Cardiac septum (tissue), 1 donor: ENCODE data around the gene PALM3. TPM values are rescaled to one million over a fixed set of nuclear protein-coding genes. Genes with fewer than 3 reads are reported as not detected.

Experiments
- DNase-seq: peaks from one replicate; pipeline ENCODE4 v3.0.0-alpha.2; 2020; ENCODE audit warnings: low spot score
- intact Hi-C: fragments of 100-400 bp; cut with DNase I; formaldehyde crosslinking; loops from one replicate; pipeline ENCODE4 v1.14.0; 2022
- long read RNA-seq: library from polyadenylated mRNA; unstranded; transcript quantifications from one replicate; pipeline ENCODE4 v2.0.0, GENCODE V29; 2021
- total RNA-seq: library from RNA; stranded (reverse); fragmentation: NEBNext Ultra II Directional; extraction: Animal tissue kit (Norgen Biotek cat#: 25700); gene quantifications from one replicate; pipeline ENCODE4 v1.2.1, GENCODE V29; 2021
- donor health status: DM: no; HTN: no; CAD: no.

The PALM3 gene, protein sequence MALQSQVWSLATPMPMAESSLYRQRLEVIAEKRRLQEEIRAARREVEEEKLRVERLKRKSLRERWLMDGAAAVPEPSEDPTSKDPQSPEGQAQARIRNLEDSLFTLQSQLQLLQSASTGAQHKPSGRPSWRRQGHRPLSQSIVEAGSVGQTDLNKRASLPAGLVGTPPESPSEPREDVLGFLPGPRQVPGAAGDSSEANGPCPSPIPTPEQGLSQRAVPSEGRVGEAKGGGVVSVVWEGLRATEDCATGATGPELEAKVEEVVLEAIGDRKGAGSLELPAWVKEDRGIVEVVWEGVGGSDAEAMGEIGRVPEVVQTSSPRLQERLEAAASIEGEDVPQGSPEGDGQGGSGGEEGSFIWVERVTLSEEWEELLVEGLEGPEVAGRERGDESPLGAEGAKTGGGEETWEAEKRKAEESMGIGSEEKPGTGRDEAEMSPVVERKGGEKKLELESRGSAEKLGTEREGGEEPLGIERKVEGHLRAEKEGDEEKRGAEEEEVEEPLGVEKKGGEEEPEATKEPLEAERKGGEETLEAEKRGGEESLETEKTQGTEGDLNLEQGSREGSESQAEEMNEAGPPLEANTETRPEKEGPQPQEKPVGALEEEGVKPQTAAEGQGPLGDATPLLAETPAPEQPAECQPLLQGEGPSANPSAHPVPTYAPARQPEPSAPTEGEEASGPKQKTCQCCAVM
- total RNA-seq = 0.46 TPM
- long read RNA-seq = 0 reads

DNA sequence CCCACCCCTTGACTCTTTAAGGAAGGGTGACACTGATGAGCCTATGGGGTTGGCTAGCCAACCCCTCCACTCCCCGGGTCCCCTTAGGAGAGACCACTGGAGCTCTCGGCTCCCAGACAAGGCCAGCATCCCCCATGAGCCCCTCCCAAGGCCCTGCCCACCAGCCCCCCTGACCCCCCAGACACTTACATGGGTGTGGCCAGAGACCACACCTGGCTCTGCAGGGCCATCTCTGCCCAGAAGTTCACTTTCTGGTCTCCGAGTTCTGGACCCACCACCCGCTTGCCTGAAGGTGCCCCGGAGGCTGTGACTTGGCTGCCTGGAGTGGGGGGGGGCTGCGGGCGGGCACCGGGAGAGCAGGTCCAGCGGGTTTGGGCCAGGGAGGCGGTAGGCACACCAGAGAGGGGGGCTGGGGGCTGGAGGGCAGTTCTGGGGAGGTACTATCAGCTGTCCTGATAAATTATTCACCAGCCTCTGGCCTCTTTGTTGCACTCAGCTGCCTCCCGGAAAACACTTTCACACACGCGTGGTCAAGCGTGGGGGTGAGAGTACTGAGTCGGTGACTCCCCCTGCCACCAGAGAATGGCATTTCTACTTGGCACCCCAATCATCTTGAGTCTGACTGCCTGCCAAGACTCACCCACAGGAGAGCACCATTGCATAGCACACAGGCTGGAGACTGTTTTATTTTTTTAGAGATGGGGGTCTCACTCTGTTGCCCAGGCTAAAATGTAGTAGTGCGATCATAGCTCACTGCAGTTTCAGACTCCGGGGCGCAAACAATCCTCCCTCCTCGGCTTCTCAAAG lies at the start of gene PALM3:
PALM3 (minus strand) TSS at position 326 of the 807 bp plus-strand sequence; CDS start at position 230, 96 bp downstream.
- intact Hi-C loops = no loop called here
- DNase-seq = no peak

DNA sequence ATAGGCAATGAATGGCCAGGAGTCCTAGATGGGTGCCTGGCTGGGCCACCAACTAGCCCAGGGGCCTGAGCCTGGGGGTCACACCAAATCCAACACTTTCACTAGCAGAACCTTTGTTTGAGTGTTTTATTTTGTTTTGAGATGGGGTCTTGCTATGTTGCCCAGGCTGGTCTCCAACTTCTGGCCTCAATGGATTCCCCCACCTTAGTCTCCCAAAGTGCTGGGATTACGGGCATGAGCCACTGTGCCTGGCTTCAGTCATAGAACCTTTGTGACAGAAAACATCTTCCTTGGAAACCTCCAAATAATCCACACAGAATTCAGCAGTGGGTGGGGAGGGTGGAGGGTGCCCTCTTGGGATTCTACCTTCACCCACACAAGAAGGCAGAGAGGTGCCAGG lies 49.6 kb upstream of the PALM3 start:
- no peak for DNase-seq
- intact Hi-C loops = no loop called here

DNA sequence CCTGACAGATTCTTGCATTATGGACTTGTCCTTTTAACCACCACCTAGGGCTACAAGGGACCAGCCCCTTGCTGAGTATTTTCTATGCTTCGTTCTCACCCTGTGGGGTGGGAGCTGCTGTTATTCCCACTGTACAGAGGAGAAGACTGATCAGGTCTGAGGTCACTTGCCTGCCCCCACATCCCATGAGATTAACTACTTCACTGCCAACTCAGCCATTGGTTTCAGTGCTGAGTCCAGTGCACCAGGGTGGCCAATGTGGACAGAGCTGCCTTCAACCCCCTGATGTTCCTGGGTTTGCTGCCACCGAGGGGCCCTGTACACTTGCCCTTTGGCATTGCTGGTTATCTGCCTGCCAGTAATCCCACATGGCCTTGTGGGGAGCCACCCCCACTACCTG lies 48.8 kb upstream of the PALM3 start:
- DNase-seq = no peak
- intact Hi-C loops = no loop called here

DNA sequence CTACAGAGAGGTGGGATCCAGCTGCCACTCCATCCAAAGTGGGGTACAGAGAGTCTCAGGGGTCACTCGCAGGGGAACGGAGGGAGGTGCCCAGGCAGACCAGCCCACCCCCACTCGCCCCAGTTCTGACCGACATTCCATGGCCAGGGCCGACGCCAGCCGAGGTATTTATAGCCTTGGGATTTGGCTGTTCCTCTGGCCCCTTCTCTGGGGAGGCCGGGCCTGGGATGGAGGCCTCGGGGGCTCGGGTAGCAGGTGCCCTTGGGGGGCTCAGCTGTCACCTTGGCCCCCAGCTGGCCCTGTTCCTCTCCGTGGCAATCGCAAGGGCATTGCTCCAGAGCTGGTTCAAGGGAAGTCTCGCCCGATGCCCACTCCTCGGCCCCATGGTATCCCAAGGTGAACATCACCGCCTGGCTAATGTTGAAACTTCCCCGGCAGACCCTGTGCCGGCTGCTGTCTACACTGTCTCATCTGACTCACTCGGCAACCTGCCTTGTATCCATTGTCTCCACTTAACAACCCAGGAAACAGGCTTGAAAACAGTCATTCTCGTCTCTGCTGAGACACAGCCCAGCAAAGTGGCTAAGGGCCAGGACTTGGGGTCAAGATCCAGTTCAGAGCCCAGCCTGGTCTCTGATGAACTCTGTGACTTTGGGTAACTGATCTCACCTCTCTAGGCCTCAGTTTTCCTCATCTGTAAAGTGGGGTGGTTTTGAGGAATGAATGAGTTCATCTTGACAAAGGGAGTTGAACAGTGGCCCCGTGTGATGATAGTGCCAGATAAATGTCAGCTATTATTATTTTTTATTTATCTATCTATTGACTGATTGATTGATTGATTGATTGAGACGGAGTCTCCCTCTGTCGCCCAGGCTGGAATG lies 45.9 kb upstream of the PALM3 start:
- intact Hi-C loops = no loop called here

DNA sequence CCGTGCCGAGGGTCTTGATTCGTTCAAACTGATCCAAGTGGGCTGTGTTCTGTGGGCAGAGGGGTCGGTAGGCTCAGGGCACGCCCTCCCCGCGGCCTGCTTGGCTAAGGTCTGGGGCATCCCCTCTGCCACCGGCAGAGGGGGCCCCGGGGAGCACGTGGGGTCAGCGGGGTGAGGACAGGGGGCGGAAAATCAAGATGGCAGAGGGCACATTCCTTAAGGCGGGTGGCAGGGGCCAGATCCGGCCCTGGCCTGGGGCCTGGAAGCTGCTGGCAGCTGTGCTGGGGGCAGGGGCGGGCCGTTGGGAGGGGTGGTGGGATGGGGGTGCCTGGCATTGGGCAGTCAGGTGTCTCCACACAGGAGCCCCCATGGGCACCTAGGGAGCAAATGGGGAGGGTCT lies 45.0 kb upstream of the PALM3 start:
- DNase-seq = no peak
- intact Hi-C loops = no loop called here

More for the DNA sequence above, 45.9 kb upstream of the PALM3 start:
- DNase-seq = peak; percentile 87

DNA sequence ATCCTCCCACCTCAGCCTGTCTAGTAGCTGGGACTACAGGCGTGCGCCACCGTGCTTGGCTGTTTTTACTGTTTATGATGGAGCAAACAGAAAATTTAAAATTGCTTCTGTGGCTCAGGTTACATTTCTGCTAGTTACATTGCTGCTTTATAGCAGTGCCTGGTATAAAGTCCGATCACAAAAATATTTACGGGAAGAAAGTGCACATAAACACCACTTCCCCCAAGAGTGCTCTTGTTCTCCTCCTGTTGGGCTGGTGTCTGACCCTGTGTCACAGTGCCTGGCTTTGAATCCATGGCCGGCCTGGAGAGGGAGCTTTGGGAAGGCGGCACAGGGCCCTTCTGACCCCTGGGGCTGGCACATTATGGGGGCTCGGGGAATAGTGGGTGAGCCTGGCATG lies 43.8 kb upstream of the PALM3 start:
- intact Hi-C loops = no loop called here
- DNase-seq = no peak

DNA sequence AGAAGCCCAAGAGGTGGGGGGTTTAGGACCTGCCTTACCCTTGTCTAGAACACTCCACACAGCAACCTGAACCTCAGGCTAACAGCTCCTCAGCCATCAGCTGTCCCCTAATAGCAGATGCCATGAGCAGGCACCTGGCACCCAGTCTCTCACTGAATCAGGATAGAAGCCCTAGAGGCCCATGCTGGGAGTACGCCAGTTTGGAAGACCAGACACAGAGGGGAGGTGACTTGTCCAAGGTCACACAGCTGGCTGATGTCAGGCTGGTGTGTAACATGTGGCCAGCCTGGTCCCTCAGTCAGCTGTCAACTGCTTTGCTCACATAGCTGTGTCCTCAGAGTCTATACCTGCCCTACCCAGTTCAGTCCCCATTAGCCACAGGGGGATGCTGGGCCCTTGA lies 41.4 kb upstream of the PALM3 start:
- intact Hi-C loops = no loop called here

DNA sequence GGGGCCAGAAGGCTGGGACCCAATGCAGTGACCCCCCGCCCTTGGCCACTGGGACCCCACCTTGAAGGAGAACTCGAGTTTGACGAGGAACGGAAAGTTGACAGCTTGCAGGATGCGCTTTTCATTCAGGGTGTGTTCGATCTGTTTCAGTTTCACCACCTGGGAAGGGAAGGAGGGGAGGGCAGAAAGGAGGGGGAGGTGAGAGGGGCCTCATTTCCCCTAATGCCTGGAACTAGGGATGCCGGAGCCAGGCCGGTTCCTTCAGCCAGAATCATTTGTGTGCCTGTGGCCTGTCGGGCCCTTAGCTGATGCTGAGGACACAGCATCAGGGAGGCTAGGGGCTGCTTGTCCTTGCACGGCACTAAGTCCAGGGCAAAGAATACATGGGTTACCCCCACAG lies 40.9 kb upstream of the PALM3 start:
- no peak for DNase-seq
- intact Hi-C loops = no loop called here

More for the DNA sequence above, 41.4 kb upstream of the PALM3 start:
- DNase-seq = no peak

DNA sequence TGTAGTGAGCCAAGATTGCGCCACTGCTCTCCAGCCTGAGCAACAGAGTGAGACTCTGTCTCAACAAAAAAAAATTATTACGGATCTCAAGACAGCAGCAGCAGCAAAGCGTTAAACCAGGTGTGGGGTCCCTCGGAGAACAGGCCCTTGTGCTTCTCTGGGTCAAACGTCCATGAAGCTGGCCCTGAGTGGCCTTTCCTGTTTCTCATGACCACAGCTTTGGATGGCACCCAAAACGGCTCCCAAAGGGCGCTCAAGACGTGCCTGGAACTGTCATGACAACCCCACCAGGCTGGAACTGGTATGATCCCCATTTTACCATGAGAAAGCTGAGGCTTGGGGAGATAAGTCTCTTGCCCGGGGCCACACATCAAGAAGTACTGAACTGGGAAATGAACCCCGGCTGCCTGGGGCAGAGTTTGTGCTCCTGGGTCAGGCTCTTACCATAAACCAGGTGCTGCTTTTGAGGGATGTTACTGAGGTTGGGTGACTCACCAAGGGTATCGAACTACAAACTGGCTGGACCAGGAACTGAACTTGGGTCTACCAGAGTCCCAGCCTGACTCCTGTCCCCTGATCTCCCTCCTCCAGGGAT lies 40.3 kb upstream of the PALM3 start:
- no peak for DNase-seq
- intact Hi-C loops = no loop called here

DNA sequence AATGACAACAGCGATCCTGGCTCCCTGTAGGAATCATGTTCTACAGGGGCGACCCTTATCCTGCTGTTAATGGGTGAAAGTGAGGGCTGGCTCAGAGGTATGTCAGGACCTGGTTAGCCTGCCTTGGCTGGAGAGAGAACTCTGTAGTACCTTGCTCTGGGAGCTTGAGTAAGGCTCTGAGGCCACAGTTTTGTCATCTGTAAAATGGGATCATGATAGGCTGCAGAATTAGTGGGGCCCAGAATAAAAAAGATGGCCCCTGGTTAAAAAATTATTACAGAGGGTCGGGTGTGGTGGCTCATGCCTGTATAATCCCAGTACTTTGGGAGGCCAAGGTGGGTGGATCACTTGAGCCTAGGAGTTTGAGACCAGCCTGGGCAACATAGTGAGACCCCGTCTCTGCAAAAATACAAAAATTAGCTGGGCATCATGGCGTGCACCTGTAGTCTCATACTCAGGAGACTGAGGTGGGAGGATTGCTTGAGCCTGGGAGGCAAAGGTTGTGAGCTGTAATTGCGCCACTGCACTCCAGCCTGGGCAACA lies 39.2 kb upstream of the PALM3 start:
- DNase-seq = no peak
- intact Hi-C loops = no loop called here

DNA sequence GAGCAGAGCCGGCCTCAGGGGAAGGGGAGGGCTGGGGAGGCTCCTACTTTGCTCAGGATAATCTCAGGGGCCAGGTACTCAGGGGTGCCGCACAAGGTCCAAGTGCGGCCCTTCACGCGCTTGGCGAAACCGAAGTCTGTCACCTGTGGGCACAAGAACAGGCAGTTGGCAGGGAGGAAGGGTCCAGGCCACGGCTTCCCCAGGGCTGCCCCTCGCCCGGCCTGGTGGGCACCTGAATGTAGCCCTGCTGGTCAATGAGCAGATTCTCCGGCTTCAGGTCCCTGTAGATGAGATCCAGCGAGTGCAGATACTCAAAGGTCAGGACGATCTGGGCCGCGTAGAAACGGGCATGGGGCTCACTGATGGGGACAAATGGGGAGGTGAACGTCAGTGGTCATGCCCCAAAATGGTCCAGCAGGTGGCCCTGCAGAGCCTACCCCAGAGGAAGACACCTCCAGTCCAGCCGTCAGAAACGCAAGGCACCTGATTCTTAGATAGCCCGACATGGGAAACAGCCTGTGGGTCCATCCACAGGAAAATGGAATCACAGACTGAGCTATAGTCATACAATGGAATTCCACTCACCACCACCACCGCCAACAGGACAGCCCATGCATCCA lies 35.8 kb upstream of the PALM3 start:
- intact Hi-C loops = no loop called here
- DNase-seq = no peak

DNA sequence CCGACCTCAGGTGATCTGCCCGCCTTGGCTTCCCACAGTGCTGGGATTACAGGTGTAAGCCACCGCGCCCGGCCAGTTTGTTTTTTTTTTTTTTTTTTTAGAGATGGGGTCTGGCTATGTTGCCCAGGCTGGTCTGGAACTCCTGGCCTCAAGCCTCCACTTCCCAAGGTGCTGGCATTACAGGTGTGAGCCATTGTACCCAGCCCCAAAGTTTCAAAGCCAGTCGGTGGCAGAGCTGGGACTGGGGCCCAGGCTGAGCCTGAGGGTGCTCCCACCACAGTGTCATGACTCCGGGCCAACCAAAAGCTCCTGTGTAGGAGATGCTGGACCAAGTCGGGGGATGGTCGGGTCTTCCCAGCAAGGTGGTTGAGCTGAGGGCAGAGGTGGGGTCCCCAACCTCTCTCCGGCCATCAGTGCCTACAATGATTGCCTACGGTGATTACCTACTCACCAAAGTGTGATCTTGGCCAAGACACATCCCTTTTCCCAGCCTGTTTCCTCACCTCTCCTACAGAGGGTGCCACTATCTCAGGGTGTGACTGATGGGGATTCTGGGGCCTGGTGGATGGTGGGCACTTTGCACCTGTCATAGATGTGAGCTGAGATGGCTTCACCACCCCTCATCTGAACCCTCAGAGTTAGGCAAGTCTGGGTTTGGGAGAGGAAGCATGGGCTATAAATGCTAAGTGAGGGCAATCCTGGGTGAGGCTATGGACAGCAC lies 34.6 kb upstream of the PALM3 start:
- DNase-seq = no peak

DNA sequence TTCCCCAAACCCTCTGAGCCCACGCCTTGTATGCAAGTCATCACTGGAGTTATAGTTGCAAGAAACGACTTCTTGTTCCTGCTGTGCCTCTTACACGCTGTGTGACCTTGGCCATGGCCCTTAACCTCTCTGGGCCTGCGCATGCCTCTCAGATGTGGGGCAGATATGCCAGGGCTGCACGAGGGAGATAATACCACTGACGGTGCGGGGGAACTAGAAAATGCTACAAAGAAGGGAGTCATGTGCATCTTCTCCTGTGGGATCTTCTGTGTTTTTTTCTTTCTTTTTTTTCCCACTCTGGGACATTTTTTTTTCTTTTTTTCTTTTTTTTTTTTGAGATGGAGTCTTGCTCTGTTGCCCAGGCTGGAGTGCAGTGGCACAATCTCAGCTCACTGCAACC lies 33.0 kb upstream of the PALM3 start:
- intact Hi-C loops = loop anchor here (5.0 kb wide), 1 partner anchor 42 kb away; the partner anchor contains the start of gene ASF1B
- DNase-seq = no peak

More for the DNA sequence above, 34.6 kb upstream of the PALM3 start:
- intact Hi-C loops = no loop called here

DNA sequence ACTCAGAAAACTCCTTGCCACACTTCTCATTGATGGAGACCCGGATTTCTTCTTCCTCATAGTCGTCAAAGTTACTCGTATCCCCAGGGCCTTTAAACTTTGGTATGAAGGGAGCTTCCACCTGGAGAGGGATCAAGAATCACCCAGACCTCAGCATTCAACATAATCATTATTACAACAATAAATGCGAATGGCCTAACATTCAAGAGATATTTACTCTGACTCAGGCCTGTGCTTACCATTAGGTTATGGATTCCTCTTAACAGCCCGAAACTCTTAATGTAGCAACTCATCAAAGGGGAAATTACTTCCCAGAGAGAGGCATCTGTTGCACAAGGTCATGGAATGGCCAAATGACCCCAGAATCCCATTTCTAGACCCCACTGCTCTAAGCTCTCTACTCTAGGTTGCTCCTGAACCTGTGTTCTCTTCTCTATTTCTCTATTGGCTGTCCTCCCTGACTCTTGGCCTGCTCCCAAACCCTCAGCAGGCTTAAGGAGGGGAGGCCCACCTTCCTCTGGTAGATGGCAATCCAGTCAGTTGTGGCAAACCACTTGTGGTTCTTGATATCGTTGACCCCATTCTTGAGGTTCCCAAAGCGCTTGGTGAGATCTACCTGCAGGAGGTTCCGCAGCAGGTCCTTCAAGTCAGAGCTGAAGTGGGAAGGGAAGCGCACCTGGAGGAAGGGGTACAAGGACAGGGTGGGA lies 31.4 kb upstream of the PALM3 start:
- intact Hi-C loops = loop anchor here (2.0 to 5.0 kb wide), 2 partner anchors 20 to 44 kb away; partner anchors contain the start of gene ASF1B
- DNase-seq = no peak

DNA sequence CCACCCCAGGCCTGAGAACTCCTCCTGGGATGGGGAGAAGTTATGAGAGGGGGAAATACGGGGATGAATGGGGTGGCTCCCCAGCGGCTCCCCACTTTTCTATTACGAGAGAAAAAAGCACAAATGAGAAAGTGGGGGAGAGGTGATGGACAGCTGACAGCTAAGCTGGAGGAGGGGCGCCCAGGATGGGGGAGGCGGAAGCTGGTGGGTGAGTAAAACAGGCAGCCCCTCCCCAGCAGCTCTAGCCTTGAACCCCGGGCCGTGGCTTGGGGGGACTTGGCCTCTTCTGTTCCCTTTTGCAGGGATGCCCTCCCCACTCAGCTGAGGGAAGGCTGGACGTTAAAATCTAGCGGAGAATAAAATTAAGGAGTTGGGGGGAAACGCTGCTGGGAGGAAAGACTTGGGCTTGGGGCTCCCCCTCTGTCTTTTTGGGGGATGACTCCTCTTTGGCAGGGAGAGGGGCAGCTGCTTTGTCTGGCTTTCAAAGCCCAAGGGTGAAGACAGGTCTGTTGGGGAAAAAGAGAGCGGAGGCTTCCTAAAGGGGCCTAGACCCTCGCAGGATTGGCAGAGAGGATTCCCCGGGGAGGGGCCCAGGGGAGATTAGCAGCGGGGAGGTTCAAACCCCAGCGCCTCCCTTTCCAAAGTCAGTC lies 30.1 kb upstream of the PALM3 start:
- DNase-seq = no peak
- intact Hi-C loops = loop anchor here (2.0 to 5.0 kb wide), 2 partner anchors 21 to 45 kb away; partner anchors contain the start of gene ASF1B
